PC-9 (cell line): ENCODE measurements around the gene EAF2. TPM values are rescaled to one million over a fixed set of nuclear protein-coding genes. Genes with fewer than 3 reads are reported as not detected.
A peak's percentile ranks its signal among the peaks of the same experiment; 100 is the strongest.

ENCODE experiments used
- Bru-seq: library from RNA; stranded (reverse); fragments of 400-500 nt; gene quantifications from one replicate; lab custom pipeline; 2021; lab: Mats Ljungman, UMichigan
- BruChase-seq, 2 experiments: library from RNA; stranded (reverse); fragments of 400-500 nt; gene quantifications; one replicate each; lab custom pipeline; 2021; lab: Mats Ljungman, UMichigan
- BruUV-seq: library from RNA; stranded (reverse); fragments of 400-500 nt; replicated peaks from 2 replicates; lab custom pipeline; 2021; lab: Mats Ljungman, UMichigan
- CTCF ChIA-PET: fragments of 300-600 bp; sonication (Branson Sonifier 250); formaldehyde crosslinking; loops from one replicate; lab custom pipeline; 2022; ENCODE audit warnings: antibody characterized with exemption; lab: Charles Lee
- POLR2A ChIA-PET: fragments of 300-600 bp; sonication (Branson Sonifier 250); formaldehyde crosslinking; loops from one replicate; lab custom pipeline; 2022; ENCODE audit warnings: antibody characterized with exemption; ENCODE audit not compliant: unreplicated experiment; lab: Charles Lee
- DNase-seq, 2 experiments: peaks; one replicate each; pipeline versions ENCODE4 v3.0.0 to v3.0.0-alpha.2; 2015 to 2022; ENCODE audit warnings: mixed read lengths in 1 of 2
- H2AFZ ChIP-seq: fragments of 200-600 bp; sonication (generic); 2 replicates; pipeline ENCODE4 v1.8.1; 2017; ENCODE audit warnings: antibody characterized with exemption
- H3F3A ChIP-seq: fragments of 200-600 bp; sonication (generic); 2 replicates; pipeline ENCODE4 v1.8.1; 2017; ENCODE audit warnings: antibody characterized with exemption, mild to moderate bottlenecking, low read depth; ENCODE audit not compliant: insufficient read depth
- H3K27ac ChIP-seq: fragments of 200-600 bp; sonication (generic); 2 replicates; pipeline ENCODE4 v1.6.1; 2016; ENCODE audit warnings: mixed run types
- H3K27me3 ChIP-seq: fragments of 200-600 bp; sonication (generic); 2 replicates; pipeline ENCODE4 v1.6.1; 2016; ENCODE audit warnings: low read depth, mixed run types; ENCODE audit not compliant: insufficient read depth
- H3K36me3 ChIP-seq: fragments of 200-600 bp; sonication (generic); 2 replicates; pipeline ENCODE4 v1.6.1; 2016; ENCODE audit warnings: low read depth, mixed run types
- H3K4me1 ChIP-seq: fragments of 200-600 bp; sonication (generic); replicated peaks from 2 replicates; pipeline ENCODE4 v1.6.1; 2016; ENCODE audit warnings: mixed run types; ENCODE audit not compliant: insufficient read depth
- H3K4me2 ChIP-seq: fragments of 200-600 bp; sonication (generic); 2 replicates; pipeline ENCODE4 v1.6.1; 2017; ENCODE audit warnings: mixed run types
- H3K4me3 ChIP-seq: fragments of 200-600 bp; sonication (generic); 2 replicates; pipeline ENCODE4 v1.6.1; 2016; ENCODE audit warnings: mixed run types
- H3K79me2 ChIP-seq: fragments of 200-600 bp; sonication (generic); 2 replicates; pipeline ENCODE4 v1.6.1; 2017; ENCODE audit warnings: low read depth, mixed run types
- H3K9me2 ChIP-seq: fragments of 200-600 bp; sonication (generic); 2 replicates; pipeline ENCODE4 v1.8.1; 2017; ENCODE audit warnings: mild to moderate bottlenecking; ENCODE audit not compliant: insufficient read depth
- H3K9me3 ChIP-seq: fragments of 200-600 bp; sonication (generic); 2 replicates; pipeline ENCODE4 v1.8.1; 2016; ENCODE audit warnings: low read depth; ENCODE audit not compliant: insufficient read depth
- H4K20me1 ChIP-seq: fragments of 200-600 bp; sonication (generic); 2 replicates; pipeline ENCODE4 v1.8.1; 2017; ENCODE audit not compliant: insufficient read depth
- CTCF ChIP-seq: fragments of 200-600 bp; sonication (generic); conservative IDR thresholded peaks from 2 replicates; pipeline ENCODE4 v1.6.1; 2017; ENCODE audit warnings: mixed run types, antibody characterized with exemption, mild to moderate bottlenecking, moderate library complexity
- EZH2 ChIP-seq: fragments of 200-600 bp; sonication (generic); IDR thresholded peaks from 2 replicates; pipeline ENCODE4 v1.8.0; 2017; ENCODE audit warnings: antibody characterized with exemption, low read depth
- intact Hi-C: fragments of 100-400 bp; cut with micrococcal nuclease; formaldehyde crosslinking; loops from one replicate; pipeline ENCODE4 v1.10.0; 2022; ENCODE audit not compliant: unreplicated experiment
- long read RNA-seq: library from polyadenylated mRNA; stranded (forward); transcript quantifications from one replicate; pipeline ENCODE4 v2.0.0, GENCODE V29; 2022
- total RNA-seq: library from RNA; stranded (reverse); gene quantifications from 2 replicates; pipeline ENCODE4 v1.2.3, GENCODE V29; 2021

Gene EAF2
- 0.90 and 2.0 TPM in 2 replicates for total RNA-seq
- percentile 34 among the genes with signal in this experiment for Bru-seq, nascent RNA
- percentile 31 among the genes with signal in this experiment for BruChase-seq, experiment 1, labeled RNA remaining after a 2-hour chase
- BruChase-seq, experiment 2, labeled RNA remaining after a 6-hour chase = percentile 35 among the genes with signal in this experiment
- long read RNA-seq, transcript EAF2-201 (6 exons, 992 nt) = major isoform, 5 of 5 reads
- long read RNA-seq, partial matches to known transcripts = 0 of 5 reads
- long read RNA-seq, other reads (novel, unspliced or antisense) = 0 of 5 reads

GRCh38 chr3:121834671-121835464 is at the start of gene EAF2, which contains the start of gene IQCB1:
EAF2 (plus strand) TSS chr3:121835209; CDS start chr3:121835286, 77 bp downstream.
IQCB1 (minus strand) TSS chr3:121835060; CDS start chr3:121828960, 6,100 bp downstream.
- Histone ChIP-seq H3K36me3 (0 out of 2 replicates have a peak, but pooled peaks cover 10% of the 10 kb centered on the region), H3K79me2 (peaks cover 20% of the 10 kb centered on the region), H2AFZ (peak within 1 kb of the TSS; percentile 99), H3K4me2 (peak within 1 kb of the TSS; percentile 95), H3K9me3 (no peaks in the 10 kb centered on the region), H3F3A (no peaks in the 10 kb centered on the region), H3K27ac (peak within 1 kb of the TSS; percentile 40), H4K20me1 (no peaks in the 10 kb centered on the region; the same call in 1 of the 2 replicates), H3K4me1 (peaks cover 11% of the 10 kb centered on the region; the same call in 1 of the 2 replicates), H3K27me3 (no peaks in the 10 kb centered on the region), H3K9me2 (no peaks in the 10 kb centered on the region), H3K4me3 (peak within 1 kb of the TSS; percentile 94)
- ChIA-PET CTCF (interaction anchor here (0.5 kb wide), 1 partner anchor 471 kb away, joined by 3 read pairs; no protein-coding TSS in a partner anchor), POLR2A (interaction anchor here (0.7 to 0.9 kb wide), 2 partner anchors 86 to 167 kb away, joined by 3 to 6 read pairs; partner anchors contain the start of gene GOLGB1)
- TF ChIP-seq EZH2 (no peak), CTCF (no peak; the same call in 1 of the 2 replicates)
- BruUV-seq = no TSS peak
- intact Hi-C loops = loop anchor here (1.0 to 10.0 kb wide), 3 partner anchors 86 to 530 kb away; partner anchors contain the start of gene GOLGB1
- DNase-seq = peak; percentile 86 to 96

- Histone ChIP-seq H3K4me3 (no peak overlapping the region), H3K4me1 (no peaks in the 10 kb centered on the region), H3F3A (no peaks in the 10 kb centered on the region), H3K9me3 (no peaks in the 10 kb centered on the region), H3K4me2 (no peak overlapping the region), H3K27ac (no peak overlapping the region), H4K20me1 (no peaks in the 10 kb centered on the region), H3K36me3 (peaks cover 26% of the 10 kb centered on the region; the same call in 1 of the 2 replicates), H3K79me2 (no peaks in the 10 kb centered on the region), H3K9me2 (no peaks in the 10 kb centered on the region), H2AFZ (no peak overlapping the region), H3K27me3 (no peaks in the 10 kb centered on the region)
- TF ChIP-seq CTCF (no peak), EZH2 (no peak)
- POLR2A ChIA-PET = no interaction called here
- intact Hi-C loops = no loop called here
- DNase-seq = no peak
- CTCF ChIA-PET = no interaction called here
- BruUV-seq = no TSS peak
Observed at GRCh38 chr3:121786485-121786884, 48.5 kb upstream of the EAF2 start.

- intact Hi-C loops = no loop called here
- H2AFZ ChIP-seq = no peak overlapping the region
- H3K4me2 ChIP-seq = no peak overlapping the region
- no peaks in the 10 kb centered on the region for H3K4me1 ChIP-seq
- H3K27ac ChIP-seq = no peak overlapping the region
- ChIA-PET CTCF (interaction anchor here (1.0 kb wide), 1 partner anchor 246 kb away, joined by 4 read pairs; no protein-coding TSS in a partner anchor), POLR2A (interaction anchor here (0.5 kb wide), 1 partner anchor 16 kb away, joined by 3 read pairs; no protein-coding TSS in a partner anchor)
- no peaks in the 10 kb centered on the region for H3K27me3 ChIP-seq
- no peaks in the 10 kb centered on the region for H3K79me2 ChIP-seq
- H4K20me1 ChIP-seq = no peaks in the 10 kb centered on the region
- no peaks in the 10 kb centered on the region for H3F3A ChIP-seq
- H3K9me3 ChIP-seq = no peaks in the 10 kb centered on the region
- BruUV-seq = no TSS peak
- no peak overlapping the region for H3K4me3 ChIP-seq
- DNase-seq = no peak
- no peaks in the 10 kb centered on the region for H3K9me2 ChIP-seq
- H3K36me3 ChIP-seq = 0 out of 2 replicates have a peak, but pooled peaks cover 13% of the 10 kb centered on the region
- no peak for TF ChIP-seq EZH2
- no peak for TF ChIP-seq CTCF
Observed at GRCh38 chr3:121793078-121793477, 41.9 kb upstream of the EAF2 start.
